ENCODE measurements around the gene TBC1D9B.
"Not testable (repeated sequence)": the region's sequence is repeated elsewhere in the genome, so short reads cannot be mapped to it uniquely, and the experiment has no call there.

TBC1D9B gene

DNA sequence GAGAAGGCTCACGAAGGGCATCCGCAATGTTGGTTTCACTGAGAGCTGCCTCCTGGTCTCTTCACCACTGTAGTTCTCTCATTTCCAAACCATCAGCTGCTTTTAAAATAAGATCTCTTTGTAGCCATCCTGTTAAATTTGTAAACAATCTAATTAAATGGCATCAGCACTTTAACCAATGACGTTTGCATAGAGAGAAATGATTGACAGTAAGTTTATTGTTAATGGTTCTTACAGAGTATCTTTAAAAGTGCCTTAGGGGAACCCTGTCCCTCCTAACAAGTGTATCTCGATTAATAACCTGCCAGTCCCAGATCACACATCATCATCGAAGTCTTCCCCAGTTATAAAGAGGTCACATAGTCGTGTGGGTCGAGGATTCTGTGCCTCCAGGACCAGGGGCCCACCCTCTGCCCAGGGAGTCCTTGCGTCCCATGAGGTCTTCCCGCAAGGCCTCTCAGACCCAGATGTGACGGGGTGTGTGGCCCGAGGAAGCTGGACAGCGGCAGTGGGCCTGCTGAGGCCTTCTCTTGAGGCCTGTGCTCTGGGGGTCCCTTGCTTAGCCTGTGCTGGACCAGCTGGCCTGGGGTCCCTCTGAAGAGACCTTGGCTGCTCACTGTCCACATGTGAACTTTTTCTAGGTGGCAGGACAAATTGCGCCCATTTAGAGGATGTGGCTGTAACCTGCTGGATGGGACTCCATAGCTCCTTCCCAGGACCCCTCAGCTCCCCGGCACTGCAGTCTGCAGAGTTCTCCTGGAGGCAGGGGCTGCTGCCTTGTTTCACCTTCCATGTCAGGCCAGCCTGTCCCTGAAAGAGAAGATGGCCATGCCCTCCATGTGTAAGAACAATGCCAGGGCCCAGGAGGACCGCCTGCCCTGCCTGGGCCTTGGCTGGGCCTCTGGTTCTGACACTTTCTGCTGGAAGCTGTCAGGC is 70.4 kb downstream of the TBC1D9B start:
- DNase-seq (ENCODE audit: low spot score): no peak

DNA sequence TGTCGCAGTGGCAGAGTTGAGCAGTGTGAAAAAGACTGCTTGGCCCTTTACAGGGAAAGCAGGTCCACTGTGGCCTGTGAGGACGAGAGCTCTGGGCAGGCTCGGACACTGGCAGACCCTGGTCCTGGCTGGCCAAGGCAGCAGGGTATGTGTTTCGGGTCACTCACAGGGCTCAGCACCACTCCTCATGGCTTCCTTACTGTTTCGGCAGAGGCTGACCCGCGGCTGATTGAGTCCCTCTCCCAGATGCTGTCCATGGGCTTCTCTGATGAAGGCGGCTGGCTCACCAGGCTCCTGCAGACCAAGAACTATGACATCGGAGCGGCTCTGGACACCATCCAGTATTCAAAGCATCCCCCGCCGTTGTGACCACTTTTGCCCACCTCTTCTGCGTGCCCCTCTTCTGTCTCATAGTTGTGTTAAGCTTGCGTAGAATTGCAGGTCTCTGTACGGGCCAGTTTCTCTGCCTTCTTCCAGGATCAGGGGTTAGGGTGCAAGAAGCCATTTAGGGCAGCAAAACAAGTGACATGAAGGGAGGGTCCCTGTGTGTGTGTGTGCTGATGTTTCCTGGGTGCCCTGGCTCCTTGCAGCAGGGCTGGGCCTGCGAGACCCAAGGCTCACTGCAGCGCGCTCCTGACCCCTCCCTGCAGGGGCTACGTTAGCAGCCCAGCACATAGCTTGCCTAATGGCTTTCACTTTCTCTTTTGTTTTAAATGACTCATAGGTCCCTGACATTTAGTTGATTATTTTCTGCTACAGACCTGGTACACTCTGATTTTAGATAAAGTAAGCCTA is 71.3 kb downstream of the TBC1D9B start:
- DNase-seq (ENCODE audit: low spot score): peak; percentile 79

DNA sequence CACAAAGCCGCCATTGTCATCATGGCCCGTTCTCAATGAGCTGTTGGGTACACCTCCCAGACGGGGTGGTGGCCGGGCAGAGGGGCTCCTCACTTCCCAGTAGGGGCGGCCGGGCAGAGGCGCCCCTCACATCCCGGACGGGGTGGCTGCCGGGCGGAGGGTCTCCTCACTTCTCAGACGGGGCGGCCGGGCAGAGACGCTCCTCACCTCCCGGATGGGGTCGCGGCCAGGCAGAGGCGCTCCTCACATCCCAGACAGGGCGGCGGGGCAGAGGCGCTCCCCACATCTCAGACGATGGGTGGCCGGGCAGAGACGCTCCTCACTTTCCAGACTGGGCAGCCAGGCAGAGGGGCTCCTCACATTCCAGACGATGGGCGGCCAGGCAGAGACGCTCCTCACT is 72.8 kb downstream of the TBC1D9B start:
- DNase-seq (ENCODE audit: low spot score): not testable (repeated sequence)

DNA sequence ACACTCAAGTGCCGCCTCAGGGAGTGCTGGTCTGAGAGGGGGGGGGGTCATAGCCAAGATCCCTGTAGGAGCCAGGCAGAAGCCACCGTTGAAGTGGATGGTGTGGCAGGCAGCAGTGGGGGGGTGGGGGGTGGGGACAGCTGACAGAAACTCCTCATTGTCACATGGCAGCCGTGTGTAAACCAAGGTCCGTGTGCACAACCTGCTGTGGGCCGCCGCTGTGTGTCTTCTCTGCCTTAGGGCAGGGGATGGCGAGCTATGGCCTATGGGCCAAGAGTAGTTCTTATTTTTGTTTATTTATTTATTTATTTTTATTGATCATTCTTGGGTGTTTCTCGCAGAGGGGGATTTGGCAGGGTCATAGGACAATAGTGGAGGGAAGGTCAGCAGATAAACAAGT is 73.6 kb downstream of the TBC1D9B start:
- DNase-seq (ENCODE audit: low spot score): no peak

DNA sequence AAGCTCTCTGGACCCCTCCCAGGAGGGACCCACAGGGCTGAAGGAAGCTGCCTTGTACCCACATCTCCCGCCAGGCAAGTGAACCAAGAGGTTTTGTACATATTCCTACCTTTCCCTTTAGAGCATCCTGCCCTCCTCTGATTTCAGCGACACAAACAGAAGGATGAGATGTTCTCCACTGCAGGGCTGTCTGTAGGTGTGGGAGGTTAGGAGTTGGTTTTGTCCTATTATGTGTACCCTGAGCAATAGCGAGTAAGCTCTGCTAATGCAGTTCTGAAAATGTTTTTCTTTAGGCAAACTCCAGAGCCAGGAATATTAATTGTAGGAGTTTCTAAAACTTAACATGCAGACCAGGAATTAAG is 74.0 kb downstream of the TBC1D9B start:
- no peak for DNase-seq (ENCODE audit: low spot score)

DNA sequence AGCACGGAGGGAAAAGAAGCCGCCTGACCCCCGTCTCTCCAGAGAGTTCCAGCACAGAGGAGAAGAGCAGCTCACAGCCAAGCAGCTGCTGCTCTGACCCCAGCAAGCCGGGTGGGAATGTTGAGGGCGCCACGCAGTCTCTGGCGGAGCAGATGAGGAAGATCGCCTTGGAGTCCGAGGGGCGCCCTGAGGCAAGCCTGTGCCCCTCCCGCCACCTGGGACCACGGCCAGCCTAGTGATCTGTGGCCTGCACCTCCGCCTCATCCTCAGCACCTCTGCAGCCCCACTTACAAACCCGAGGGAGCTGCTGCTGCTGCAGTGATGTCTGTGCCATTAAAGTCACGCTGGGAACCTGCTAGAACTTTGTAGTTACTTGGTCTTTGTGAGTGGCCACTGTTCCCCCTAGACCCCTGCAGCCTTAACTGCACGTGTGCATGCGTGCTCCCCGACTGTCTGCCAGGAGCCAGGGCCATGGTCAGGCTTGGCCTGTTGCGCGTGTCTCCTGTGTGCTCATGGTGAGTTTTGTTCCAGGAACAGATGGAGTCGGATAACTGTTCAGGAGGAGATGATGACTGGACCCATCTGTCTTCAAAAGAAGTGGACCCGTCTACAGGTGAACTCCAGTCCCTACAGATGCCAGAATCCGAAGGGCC is 74.5 kb downstream of the TBC1D9B start:
- DNase-seq (ENCODE audit: low spot score): no peak

DNA sequence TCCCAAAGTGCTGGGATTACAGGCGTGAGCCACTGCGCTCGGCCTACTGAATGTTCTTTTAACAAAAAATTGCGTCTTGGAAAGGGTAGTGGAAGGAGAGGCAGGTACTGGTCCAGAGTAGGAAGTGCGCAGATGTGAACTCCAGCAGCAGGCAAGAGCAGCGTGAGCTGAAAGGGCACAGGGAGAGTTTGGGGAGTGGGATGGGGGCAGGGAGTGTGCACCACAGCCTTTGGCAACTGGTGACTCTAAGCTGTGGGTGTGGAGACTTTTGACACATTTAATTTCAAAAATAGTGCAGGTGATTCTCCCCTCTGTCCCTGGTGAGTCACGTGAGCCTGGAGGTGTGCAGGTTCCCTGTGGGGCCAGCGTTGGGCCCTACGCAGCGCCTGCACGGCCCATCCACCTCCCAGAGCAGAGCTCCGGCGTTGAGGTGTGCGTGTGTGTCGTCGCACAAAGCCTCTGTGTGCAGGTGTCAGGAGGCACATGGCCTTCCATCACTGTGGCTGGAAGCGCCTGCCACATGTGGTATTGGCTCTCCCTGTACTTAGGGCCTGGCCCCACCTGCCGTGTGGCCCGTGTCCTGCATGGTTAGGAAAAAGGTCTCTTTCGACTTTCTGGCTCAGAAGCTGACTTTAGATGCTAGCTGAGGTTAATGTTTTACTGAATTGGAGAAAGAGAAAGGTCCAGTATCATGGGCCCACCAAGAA is 75.5 kb downstream of the TBC1D9B start:
- no peak for DNase-seq (ENCODE audit: low spot score)

DNA sequence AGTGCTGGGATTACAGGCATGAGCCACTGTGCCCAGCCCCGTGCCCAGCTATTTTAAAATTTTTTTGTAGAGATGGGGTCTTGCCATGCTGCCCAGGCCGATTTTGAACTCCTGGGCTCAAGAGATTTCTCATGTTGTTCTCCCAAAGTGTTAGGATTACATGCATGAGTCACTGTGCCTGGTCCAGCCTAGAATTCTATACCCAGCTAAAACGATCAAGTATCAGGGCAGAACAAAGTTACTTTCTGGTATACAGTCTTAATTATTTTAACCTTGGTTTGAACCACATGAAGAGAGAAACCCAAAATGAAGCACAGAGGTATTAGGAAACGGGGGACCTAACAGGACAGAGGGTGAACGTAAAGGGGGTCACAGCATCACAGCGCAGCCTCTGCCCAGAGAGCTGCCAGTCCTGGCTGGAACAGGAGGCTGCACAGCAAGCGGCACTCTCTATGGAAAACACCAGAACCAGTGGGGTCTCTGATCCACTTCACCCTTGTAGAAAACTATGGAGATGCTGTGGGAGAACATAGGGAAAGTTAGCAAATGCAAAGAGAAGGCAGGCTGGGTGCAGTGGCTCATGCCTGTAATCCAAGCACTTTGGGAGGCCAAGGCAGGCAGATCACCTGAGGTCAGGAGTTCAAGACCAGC is 76.8 kb downstream of the TBC1D9B start:
- no peak for DNase-seq (ENCODE audit: low spot score)

DNA sequence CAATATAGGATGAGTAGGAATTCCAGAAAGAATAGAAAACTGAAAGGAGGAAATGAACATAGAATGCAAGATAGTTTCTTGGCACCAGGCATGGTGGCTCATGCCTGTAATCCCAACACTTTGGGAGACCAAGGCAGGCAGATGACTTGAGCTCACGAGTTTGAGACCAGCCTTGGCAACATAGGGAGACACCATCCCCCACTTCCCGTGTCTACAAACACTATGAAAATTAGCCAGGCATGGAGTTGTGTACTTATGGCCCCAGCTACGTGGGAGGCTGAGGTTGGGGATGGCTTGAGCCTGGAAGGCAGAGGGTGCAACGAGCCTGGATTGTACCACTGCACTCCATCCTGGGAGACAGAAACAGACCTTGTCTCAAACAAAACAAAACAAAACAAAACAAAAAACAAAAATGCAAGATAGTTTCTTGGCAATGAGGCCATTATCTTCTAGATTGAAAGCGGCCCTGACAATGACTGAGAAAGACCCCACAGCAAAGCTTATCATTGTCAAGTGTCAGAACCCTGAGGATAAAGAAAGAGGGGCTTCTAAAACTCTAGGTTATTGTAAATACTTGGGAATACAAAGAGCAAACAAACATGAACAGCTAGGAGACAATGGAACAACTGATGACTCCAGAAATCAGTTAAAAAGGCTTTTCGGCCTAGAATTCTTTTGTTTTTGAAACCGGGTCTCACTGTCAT is 77.8 kb downstream of the TBC1D9B start:
- no peak for DNase-seq (ENCODE audit: low spot score)

DNA sequence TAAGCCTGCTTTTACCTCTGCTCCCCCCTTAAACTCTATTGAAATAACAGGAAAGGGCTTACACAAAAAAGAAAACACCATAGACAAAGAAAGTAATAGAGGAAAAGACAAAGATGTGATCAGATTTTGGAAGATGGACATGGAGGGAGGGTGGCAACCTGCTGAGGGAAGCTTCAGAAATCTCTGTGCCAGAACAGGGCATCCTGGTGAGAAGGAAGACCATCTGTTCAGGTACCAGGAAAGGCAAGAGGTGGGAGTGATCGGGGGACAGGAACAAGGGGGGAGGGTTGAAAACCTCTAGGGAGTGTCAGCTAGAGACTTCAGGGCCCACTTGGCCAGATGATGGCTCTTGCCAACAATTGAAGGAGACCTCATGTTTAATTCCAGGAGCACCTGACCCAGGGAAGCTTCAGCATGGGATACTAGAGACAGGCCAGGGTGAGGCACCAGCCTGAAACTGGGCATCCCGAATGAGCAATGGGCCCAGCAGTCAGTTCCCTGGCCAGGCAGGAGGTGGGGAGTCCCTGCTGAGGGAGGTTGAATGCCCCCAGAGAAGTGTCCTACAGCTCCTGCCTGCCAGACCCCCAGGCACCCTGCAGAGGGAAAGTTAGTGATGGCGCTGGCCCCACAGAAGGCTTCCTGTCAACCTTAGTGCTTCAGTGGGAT is 78.8 kb downstream of the TBC1D9B start:
- no peak for DNase-seq (ENCODE audit: low spot score)

DNA sequence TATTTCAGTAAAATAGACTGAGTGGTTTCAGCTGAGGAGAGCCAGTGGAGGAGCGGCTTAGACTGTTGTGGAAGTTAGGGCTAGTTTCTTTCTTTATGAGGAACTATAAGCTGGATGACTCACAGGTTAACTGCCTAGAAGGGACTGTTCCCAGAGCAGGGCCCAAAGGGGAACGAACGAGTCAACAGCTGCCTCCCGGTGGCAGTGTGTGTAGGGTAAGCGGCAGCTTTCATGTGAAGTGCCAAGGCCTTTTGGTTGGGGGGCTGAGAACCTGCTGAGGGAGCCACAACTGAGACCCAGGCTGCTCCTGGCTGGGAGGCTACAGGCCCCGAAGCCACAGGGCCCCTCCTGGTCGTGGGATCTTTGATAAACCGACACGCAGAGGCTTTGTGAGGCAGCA is 80.0 kb downstream of the TBC1D9B start:
- DNase-seq (ENCODE audit: low spot score): peak; percentile 32

DNA sequence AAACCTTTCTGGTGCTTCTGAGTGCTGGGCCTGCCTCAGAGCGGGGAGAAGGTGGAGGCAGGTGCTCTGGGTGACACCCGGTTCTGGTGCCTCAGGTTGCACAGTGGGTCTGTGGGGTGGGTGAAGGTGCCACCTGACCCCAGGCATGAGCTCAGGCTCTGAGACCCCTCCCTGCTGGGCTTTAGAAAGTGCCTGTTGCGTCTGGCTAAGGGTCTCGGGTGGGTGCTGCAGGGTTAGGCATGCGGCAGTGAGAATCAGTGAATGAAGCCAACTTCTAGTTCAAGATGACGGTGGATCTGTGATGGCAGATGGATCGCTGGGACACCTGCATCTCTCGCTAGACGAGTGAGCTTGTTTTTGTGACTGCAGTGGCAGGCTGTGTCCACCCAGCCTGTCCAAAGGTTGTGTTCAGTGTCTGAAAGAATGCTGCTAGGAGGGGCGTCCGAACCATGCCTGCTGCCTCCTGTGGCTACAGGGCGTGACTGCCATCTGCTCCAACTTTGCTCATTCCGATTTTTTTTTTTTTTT is 82.0 kb downstream of the TBC1D9B start:
- DNase-seq (ENCODE audit: low spot score): no peak

DNA sequence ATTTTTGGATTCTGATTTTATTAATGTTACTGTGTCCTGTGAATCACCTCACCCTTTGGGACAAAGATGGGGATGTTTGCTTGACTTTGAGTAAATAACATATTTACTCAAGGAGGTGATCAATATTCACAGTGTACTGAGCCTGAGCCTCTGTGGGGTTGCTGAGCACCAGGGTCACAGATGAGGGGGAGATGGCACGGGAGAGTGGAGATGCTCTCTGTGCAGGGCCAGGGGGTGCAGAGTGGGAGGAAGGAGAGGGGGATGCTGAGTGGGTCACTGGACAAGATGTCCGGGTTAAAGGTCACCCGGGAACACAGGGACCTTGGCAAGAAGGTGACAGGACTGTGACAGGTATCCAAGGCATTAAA is 83.0 kb downstream of the TBC1D9B start:
- no peak for DNase-seq (ENCODE audit: low spot score)

DNA sequence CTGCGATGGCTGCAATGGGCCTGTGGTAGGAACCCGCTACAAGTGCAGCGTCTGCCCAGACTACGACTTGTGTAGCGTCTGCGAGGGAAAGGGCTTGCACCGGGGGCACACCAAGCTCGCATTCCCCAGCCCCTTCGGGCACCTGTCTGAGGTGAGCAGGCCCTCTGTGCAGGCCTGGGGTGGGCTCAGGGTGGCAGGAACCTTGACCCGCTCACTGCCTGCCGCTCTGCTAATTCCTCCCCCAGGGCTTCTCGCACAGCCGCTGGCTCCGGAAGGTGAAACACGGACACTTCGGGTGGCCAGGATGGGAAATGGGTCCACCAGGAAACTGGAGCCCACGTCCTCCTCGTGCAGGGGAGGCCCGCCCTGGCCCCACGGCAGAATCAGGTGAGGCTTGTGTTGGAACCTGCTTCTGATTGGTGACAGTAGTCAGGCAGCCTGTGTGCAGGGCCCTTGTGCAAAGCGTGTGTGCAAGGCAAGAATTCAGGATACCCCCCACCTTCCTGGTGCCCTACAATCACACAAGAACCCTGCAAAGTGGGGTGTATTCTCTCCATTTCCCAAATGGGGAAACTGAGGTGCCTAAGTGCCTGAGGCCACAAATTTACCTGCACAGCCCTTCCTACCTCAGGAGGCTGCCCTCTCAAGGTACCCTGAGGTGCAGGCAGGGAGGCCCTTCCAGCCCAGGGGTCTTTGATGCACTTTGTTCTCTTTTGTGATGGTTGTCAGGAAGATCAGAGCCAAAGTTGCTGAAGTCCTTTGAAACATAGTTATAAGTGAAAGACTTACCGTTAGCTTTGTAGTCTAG is 83.6 kb downstream of the TBC1D9B start:
- DNase-seq (ENCODE audit: low spot score): no peak

DNA sequence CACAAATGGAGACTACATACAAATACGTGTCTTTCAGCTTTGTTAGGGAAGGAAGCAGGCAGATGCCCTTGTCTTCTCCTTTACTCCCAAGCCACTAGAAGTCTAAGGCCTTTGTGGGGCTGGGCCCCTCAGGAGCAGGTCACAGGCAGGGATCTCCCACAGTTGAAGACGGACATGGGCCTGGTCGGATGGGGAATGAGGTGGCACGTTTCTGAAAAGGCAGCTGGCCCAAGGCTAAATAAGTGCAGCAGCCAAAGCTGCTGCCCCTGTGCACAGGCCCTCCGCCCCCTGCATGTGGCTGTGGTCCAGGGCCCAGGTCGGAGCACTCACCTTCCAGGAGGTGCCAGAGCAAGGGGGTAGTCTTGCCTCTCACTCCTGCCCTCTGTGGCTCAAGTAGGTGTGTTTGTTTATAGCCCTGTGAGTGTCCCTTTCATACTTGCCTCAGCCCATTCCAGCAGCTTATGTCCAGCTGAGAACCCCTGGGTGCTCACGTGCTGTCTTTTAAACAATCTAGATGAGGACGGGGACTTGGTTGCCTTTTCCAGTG is 85.2 kb downstream of the TBC1D9B start:
- DNase-seq (ENCODE audit: low spot score): no peak

DNA sequence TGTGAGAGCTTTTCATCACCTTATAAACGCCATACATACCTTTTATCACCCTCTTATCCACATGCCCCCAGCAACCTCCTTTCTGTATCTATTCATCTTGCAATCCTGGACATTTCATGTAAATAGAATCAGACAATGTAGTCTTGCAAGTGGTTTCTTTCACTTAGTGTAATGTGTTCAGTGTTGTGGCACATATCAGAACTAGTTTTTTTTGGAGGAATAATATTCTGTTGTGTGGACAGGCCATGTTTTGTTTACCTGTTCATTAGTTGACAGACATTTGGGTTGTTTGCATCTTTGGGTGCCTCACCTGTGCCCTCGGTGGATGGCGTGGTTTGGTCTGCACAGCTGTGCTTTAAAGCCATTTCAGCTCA is 85.7 kb downstream of the TBC1D9B start:
- no peak for DNase-seq (ENCODE audit: low spot score)

DNA sequence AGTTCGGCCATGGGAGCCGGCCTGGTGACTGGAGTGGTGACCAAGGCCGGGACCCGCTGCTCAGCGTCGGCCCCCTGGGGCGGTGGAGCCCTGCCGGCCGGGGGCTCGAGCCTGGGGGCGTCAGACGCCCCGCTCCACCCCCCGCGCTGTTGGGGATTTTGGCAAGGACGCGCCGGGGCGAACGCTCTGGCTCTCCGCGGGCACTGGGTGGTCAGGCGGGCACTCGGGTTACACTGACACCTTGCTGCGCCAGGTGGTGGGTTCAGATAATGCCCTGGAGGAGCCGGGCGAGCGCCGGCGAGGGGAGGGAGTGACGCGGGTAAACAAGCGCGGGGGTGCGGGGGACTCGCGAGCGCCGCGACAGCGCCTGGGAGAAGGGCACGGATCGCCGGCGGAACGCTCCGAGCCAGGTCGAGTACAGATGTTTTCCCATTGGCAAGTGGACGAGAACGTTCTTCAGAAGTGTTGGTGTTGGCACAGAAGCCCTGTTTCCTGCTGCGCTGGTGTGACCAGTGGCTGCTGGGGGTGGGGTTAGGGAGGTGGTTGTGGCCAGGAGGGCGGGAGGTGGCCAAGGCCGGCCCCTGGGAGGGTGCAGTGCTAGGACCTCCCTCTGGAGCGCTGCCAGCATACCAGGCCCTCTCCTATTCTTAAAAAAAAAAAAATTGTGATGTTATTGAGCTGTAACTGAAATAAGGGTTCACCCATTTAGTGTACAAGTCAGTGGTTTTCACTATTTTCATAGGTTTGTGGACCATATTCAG is 86.2 kb downstream of the TBC1D9B start:
- DNase-seq (ENCODE audit: low spot score): peak; percentile 92

Measured in CD4-positive, alpha-beta T cell treated with Interleukin-2 at 100 ng/mL for 4 hours (primary cell).